Measurements from ENCODE around the gene TAB2.
"Not testable (repeated sequence)": the region's sequence is repeated elsewhere in the genome, so short reads cannot be mapped to it uniquely, and the experiment has no call there.

TAB2 gene

DNA sequence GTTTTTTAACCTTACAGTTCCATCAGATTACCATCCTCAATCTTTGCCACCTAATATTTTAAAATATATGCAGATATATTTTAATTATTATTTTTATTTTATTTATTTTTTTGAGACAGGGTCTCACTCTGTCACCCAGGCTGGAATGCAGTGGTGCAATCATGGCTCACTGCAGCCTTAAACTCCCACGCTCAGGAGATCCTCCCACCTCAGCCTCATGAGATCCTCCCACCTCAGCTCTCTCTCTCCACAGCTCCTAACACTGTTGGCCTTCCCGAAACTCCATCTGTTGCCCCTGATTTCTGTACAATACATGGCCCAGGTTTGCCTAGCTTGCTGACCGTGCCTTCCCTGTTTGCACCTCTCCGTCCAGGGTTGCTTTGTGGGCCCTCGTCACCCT, 4.4 kb upstream of the TAB2 start:
- DNase-seq (ENCODE audit: low read depth) = no peak

DNA sequence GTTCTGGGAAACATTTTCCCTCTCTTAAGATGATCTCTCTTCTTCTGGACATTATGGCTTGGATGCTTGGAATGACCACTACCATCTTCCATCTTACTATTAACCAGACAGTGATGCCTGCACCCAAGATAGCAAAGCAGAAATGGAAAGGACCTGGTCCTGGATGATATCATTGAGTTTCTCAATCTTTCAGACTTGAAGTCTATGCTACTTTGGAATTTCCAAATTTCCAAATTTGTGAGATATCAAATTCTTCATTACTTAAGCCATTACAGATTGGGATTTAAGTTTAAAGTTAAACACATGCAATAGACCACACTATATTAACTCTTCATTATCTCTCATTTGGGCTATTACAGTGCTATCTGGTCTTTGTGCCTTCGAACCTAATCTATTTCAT, 3.7 kb upstream of the TAB2 start:
- no peak for DNase-seq (ENCODE audit: low read depth)

DNA sequence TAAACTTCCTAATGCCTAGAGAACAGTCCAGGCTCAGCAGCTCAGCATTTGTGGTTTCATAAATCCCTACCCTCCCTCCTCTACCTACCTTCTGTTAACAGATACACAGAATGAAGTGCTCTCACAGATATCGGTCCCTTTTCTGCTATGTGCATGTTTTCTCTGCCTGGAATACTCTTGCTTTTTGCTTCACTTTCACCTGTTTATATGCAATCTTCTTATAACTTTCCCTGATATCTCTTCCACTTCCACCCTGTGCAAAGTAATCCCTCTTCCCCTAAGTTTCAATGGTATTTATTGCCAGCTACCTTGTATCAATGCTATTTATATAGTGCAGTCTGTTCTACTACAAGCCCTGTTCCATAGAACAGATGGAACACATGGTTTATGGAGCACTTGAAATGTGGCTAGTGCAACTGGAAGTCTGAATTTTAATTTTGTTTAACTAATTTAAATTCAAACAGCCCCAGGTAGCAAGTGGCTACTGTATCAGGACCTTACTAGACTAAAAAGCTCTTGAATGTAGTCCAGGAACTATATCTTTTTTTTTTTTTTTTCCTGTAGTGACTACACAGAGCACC, 3.1 kb upstream of the TAB2 start:
- DNase-seq (ENCODE audit: low read depth) = no peak

DNA sequence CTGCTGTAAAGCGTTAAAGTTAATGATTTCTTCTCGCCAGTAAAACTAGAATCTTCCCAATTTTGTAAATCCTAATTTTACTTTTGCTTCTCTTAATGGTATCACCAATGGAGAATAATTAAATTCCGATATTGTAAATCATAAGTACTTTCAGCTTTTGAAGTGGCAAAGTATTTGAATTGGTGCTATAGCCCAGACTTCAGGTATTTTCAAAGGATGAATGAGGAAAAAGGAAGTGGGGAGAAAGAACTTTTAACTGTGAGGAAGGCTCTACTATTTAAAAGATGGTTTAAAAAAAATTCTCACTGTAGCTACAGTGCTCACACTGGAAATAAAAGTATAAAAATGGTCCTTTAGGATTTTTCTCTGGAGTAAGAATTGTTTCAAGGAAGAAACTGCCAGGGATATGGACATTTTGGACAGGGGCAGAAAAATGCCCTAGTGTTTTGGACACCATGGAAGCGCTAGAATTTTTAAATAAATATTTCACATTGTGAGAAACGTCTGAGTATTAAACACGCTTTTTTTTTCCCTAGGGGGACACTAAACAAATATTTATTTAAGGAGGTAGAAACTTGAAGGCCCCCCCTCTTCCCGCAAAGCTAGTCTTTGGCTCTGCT, 1.3 kb upstream of the TAB2 start:
- no peak for DNase-seq (ENCODE audit: low read depth)

DNA sequence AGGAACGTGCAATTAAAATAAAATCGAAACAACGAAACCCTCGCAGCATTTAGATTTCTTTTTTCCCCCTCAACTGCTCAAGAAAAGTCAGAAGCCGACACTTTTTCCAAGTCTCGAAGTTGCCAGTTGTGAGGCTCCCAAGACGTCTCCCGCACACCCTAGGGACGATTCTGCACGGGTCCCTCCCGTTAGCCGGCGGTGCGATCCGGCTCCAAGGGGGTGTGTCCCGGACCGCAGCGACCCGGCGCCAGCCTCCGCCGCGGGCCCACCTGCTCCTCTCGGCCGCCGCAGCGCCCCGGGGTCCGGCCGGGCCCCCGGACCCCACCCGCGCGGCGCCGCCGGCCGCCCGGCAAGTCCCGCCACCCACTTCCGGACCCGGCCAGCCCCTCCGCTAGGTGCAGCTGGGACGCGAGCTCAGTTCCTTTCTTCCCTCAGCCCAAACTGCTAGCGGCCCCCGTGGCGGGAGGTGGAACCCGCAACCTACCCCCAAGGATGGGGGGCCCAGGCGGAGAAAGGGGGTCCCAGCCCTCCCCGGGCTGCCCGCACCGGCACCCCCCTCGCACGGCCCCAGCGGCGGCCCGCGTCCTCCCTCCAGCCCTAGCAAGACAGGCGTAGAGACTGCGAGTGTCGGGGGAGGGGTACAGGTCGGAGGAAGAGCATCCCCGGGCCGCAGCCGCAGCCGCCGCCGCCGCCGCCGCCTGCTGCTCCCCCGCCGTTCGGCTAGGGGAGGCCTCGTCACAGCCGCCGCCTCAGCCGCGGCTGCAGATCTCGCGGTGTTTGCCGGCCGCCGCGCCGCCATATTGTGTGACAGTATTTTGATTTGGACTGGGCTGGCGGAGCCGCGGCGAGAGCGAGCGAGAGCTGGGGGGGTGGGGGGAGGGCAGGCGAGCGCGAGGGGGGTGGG, 520 bp upstream of the TAB2 start:
- DNase-seq (ENCODE audit: low read depth) = peak; percentile 80

DNA sequence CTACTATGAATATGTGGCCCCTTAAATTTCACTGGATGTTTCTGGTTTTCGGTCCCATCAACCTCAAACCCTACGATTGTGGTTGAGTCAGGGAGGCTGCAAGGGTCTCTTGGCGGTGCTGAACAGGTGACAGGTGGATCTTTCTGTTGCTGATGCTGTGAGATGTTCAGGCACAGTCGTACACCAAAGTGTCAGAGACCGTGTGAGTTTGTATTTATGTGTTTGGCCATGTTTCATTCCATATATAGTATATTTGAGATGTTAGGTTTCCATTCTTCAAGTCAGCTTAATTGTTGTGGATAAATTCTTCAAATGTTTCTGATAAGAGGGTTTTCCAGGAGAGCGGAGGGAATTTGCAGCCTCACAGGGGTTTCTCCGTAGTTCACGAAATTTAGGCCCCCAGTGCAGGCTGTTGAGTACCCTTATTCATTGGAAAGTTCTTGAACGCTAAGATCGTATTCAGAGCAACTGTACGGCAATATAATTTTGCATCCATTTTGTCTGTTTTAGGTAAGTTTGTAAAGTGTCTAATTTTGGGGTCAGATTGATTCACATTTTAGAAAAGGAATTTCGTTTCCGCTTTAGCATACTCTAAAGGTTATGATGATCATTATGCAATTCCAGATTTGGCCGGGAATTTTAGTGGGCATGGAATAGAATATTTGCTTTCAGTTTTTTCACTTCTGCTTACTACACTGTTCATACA, 1.2 kb downstream of the TAB2 start:
- DNase-seq (ENCODE audit: low read depth) = no peak

DNA sequence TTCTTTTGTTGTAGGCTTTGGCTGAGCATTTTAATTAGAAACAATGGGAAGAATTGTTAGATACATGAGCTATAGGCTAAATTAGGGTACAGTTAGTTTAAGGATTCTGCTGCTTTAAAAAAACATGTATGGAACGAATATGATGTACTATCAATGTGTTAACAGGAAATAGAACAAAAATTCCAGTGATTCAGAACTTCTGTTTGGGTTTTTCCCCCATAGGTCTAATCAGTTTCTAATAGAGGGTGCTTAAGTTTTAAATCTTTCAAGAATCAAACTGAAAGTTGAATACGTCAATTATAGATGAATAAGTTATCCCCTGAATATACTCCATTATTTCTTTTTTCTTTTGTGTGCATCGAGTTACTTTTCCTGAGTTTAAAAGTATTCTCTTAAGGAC, 1.9 kb downstream of the TAB2 start:
- DNase-seq (ENCODE audit: low read depth) = no peak

DNA sequence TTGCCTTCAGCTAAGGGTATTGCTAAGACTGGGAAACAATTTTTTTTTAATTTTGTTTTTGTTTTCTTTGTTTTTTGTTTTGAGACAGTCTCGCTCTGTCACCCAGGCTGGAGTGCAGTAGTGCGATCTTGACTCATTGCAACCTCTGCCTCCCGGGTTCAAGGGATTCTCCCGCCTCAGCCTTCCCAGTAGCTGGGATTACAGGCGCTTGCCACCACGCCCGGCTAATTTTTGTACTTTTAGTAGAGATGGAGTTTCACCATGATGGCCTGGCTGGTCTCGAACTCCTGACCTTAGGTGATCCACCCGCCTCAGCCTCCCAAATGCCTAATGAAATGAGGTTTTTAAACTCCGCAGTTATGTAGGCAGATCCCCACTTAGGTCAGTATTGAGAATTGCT, 2.5 kb downstream of the TAB2 start:
- not testable (repeated sequence) for DNase-seq (ENCODE audit: low read depth)

DNA sequence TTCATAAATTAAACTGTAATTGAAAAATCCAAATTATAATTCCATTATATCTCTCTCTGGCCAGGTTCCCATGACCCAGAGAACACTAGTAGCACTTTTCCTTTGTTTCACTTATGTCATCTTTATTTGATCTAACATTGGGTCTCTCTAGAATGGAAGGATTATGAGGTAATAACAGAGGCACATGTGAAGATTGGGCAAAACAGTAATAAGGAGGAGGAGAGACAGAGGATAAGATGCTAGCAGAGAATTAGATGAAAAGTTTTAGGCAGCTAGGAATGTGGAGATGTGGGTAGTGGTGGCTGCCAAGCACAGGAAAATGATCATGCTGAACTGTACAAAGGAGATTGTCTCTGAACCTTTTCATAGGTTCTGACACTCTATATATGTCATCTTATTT, 3.3 kb downstream of the TAB2 start:
- DNase-seq (ENCODE audit: low read depth) = no peak

DNA sequence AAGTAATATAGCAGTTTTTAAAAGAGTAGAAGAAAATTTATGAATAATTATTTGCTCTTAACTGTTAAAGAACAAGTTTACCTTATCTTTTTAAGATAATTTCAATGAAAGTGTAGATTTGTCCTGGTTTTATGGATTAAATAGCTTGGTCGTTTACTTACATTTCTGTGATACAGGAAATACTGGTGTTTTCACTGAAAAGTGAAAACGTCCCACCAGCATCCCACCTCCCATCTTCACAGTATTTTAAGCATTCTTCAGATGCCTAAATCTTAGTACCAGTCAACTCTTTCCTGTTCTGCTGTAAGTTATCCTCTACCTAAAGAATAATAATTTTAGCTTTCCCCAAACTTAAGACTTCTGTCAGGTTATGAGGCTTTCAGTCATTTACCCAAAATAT, 5.8 kb downstream of the TAB2 start:
- DNase-seq (ENCODE audit: low read depth) = no peak

DNA sequence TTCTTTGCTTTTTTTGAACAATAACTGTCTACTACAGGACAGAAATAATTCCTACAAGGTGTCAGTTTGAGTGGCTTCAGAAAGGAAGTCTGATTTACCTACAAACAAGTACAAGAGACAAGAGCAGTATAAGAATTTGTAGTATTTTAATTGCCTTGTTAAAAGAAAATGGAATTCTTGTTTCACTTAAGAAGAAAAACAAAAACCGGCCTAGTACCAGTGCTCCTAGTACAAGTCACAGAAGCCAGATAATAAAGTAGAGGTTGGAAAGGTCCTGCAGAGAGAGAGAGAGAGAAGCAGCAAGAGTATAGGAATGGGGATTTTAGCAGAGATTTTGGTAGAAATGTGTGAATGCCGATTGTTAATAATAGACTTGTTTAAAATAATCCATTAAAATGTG, 6.4 kb downstream of the TAB2 start:
- DNase-seq (ENCODE audit: low read depth) = no peak

DNA sequence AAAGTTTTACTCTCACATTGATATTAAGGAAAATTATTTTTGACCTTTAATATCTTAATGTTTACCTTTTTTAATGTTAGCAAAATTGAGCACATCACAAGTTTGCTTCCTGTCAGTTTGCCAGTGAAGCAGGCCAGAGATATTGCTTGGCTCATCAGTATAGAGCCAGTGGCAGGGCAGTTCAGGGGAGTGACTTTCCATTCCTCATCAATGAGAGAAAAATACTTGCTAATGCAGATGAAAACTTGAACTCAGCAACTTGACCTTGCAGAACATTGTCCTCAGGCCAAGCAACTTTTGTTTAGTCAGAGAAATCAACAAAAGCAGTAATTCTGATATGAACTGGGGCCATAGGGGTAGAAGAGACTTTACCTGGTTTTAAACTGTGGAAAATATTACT, 6.9 kb downstream of the TAB2 start:
- DNase-seq (ENCODE audit: low read depth) = no peak

DNA sequence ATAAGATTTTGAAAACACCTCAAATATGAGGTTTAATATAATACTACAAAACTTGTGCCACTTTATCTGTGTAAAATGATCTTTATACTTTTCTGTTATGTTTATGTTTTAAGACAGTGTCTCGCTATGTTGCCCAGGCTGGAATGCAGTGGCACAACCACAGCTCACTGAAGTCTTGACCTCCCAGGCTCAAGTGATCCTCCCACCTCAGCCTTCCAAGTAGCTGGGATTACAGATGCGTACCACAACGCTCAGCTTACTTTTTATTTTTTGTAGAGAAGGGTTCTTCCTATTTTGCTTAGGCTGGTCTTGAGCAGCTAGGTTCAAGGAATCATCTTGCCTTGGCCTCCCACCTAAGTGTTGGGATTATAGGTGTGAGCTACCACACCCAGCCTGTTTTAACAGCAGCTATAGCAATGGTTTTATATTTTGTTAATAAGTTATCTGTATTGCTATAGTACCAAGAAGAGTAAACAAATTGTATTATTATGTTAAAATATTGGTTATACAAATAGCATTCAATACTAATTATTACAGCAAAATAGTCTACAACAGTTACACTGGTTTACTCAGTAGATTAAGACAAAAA, 8.2 kb downstream of the TAB2 start:
- no peak for DNase-seq (ENCODE audit: low read depth)

DNA sequence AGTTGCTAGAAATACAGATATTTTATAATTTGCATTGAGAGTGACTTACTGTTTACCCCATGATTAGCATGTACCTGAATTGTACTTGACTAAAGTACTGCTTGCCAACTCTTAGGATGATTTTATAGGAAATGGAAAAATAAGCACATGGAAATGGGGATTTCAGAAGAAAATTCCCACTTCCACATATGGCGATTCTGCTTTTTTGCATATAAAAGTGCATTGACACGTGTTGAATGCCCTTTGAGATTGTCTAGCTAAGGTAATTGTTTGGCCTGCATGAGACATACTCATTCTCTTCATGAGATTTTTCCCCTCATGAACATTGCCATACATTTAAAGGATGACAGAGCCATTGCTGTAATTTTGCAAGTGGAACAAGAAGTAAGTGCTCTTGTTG, 10.1 kb downstream of the TAB2 start:
- DNase-seq (ENCODE audit: low read depth) = no peak

DNA sequence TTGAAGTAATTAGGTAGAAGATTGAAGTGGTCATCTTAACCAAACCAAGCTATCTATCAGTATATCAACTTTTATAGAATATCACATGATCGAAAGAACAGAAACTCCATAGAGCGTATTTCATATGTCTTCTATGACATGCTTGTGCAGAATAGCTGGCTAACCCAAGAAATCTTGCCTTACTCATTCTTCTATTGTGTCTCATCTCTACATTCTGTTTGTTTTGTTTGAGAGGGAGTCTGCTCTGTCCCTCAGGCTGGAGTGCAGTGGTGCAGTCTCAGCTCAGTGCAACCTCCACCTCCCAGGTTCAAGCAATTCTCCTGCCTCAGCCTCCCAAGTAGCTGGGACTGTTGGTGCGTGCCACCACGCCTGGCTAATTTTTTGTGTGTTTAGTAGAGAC, 10.6 kb downstream of the TAB2 start:
- no peak for DNase-seq (ENCODE audit: low read depth)

DNA sequence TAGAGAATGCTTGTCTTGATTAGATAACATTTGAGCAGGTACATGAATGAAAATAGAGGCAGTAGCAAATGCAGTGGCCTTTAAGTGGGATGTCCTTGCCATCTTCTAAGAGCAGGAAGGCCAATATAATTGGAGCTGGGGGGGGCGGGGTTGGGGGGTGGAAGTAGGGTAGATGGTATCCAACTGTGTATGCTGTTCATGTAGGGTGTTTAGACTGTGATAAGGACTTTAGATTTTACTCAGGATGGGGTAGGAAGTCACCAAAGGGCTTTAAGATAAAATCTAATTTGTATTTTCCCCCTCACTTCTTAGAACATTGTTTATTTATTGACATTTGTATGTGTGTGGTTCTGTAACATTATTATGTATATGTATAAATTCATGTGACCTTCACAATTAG, 12.0 kb downstream of the TAB2 start:
- DNase-seq (ENCODE audit: low read depth) = no peak

DNA sequence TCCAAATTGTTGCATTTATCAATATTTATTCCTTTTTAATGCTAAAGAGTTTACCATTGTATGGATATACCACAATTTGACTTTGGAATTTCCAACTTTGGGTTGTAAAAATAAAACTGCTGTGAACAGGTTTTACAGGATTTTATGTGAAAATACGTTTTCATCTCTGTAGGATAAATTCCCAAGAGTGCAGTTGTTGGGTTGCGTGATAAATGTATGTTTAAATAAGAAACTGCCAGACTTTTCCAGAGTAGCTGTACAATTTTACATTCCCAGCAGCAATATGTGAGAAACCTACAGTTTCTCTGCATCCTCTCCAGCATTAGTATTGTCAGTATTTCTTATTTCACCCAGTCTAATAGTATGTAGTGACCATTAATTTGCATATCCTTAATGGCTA, 12.6 kb downstream of the TAB2 start:
- no peak for DNase-seq (ENCODE audit: low read depth)

DNA sequence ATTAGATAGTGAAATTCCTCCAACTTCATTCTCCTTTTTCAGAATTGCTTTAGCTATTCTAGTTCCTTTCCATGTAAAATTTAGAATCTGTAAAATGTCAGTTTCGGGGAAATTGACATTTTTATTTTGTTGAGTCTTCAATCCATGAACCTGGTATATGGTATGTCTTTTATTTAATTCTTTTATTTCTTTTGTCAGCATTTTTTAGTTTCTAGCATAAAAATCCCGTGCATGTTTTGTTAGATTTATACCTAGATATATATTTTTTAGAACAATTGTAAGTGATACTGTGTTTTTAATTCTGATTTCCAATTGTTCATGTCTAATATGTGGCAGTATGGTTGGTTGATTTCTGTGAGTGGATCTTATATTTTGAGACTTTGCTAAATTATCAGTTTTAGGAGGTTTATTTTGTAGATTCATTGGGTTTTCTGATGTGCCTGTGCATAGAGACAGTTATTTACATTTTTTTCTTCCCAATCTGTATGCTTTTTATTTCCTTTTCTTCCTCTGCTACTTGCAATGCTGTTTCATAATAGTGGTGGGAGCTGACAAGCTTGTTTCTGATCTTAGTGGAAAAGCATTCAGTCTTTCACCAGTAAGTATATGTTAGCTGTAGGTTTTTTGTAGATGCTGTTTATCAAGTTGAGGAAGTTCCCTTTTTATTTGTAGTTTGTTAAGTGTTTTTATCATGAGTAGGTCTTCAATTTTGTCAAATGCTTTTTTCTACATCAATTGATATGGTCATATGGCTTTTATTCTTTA, 13.7 kb downstream of the TAB2 start:
- no peak for DNase-seq (ENCODE audit: low read depth)

DNA sequence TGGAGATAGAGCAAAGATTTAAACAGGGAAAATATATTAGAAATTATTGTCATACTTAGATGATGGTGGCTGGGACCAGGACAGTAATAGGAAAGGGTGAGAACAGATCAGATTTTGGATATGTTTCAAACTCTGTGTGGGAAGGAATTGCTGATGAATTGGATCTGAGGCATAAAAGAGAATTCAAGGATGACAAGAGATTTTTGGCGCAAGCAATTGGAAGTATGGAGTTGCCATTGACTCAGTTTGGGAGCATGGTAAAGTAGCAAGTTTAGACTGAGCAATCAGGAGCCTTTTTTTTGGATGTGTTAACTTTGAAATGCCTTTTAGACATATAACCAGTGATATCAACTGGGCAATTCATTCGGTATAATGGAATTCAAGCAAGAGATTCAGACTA, 14.4 kb downstream of the TAB2 start:
- DNase-seq (ENCODE audit: low read depth) = no peak

DNA sequence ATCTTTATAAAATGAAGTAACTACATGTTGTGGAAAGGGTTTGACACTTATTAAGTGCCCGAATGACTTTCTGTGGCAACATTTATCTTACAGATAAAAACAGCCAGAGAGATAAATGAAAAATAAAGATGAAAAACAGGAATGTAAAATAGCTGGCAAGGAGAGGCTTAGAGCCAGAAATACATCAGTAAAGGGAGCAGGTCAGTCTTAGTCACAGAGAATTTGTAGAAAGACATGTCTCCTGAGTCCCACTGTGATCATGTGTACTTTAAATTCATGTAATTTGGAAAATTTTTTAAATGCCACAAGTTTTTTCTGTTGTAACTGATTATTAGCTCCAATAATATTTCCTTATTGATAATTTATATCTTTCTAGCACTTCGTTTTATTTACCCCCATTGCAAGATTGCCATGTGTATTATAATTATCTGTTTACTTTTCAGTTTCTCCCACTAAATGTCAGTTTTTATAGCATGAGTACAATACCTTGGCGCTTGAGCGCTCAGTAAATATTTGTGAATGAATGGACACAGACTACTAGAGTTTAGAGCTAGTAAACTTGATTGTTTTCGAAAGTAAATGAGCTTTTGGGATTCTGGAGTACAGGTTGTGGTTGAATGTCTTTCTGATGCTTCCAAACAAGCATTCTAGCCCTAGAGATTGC, 15.2 kb downstream of the TAB2 start:
- no peak for DNase-seq (ENCODE audit: low read depth)

DNA sequence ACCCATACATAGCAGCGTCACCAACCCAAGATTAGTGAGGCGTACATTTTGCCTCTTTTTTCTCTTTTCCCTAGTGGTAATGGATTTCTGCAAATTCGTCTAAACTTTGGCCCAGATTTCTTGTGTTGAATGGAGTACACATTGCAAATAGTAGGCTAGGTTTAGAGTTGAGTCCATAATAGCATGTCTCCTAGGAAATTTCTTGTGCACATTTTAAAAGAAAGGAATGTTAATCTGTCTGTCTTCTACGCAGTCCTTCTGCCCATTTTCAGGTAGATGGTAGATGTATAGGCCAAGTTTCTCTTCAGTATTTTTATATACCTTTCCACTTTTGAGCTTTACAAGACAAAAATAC, 15.7 kb downstream of the TAB2 start:
- DNase-seq (ENCODE audit: low read depth) = no peak
